ENCODE results near the gene MTFR1L. TPM values are rescaled to one million over a fixed set of nuclear protein-coding genes. Genes with fewer than 3 reads are reported as not detected.

Gene MTFR1L
- polyA plus RNA-seq, 1 donor (not counting 4 experiments of a cell fraction or from before 2014, with no cell fraction given), result 31.6 TPM

DNA sequence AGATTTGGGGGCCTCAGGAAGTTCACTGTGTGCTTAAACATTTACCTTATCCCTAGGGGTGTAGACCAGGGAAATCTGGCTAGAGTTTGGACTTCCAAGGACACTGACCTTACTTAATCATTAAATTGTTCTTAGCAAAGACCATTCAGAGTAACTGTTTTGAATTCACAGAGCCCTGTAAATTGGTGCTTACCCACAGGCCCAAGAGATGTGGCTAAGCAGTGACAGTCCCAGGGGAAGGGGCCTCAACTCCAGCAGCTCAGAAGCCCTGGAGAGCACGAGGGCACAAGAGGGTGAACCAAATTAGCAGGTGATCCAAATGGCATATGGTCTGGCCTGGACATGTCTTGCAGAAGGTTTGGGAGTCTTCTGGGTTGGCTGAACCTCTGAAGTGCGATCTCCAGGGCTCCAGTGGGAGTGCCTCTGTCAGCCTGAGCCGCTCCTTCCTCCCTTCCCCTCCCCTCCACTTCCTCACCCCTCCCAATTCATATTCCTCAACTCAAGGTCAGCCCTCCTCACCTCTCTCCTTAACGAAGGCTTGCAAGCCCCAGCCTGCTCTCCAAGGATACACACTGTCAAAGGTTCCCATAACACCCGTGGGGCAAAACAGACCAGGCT is 51.4 kb downstream of the MTFR1L start:
- peak overlapping the region; percentile 72 for H3K4me2 ChIP-seq (ENCODE audit: control insufficient read depth, extremely low read depth, insufficient read depth, low read depth, low read length)
- peaks cover 10% of the 10 kb centered on the region for H3K79me2 ChIP-seq (ENCODE audit: control insufficient read depth, insufficient read depth, low read length)
- H3K36me3 ChIP-seq (ENCODE audit: control insufficient read depth in 2 of 2, extremely low read depth in 1 of 2, insufficient read depth in 2 of 2, low read length in 2 of 2), result peaks cover 12% of the 10 kb centered on the region in 2 experiments
- peak overlapping the region; percentile 31 for H2AFZ ChIP-seq (ENCODE audit: control insufficient read depth, low read length)
- no peaks in the 10 kb centered on the region for H4K20me1 ChIP-seq (ENCODE audit: control insufficient read depth, extremely low read depth, insufficient read depth, low read length)
- dilution Hi-C loops (cut with MboI; ENCODE audit: extremely low pct_ligation_motif_present, low sequenced_read_pairs), result no loop called here
- TF ChIP-seq, protein P1, sequence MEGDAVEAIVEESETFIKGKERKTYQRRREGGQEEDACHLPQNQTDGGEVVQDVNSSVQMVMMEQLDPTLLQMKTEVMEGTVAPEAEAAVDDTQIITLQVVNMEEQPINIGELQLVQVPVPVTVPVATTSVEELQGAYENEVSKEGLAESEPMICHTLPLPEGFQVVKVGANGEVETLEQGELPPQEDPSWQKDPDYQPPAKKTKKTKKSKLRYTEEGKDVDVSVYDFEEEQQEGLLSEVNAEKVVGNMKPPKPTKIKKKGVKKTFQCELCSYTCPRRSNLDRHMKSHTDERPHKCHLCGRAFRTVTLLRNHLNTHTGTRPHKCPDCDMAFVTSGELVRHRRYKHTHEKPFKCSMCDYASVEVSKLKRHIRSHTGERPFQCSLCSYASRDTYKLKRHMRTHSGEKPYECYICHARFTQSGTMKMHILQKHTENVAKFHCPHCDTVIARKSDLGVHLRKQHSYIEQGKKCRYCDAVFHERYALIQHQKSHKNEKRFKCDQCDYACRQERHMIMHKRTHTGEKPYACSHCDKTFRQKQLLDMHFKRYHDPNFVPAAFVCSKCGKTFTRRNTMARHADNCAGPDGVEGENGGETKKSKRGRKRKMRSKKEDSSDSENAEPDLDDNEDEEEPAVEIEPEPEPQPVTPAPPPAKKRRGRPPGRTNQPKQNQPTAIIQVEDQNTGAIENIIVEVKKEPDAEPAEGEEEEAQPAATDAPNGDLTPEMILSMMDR (optimal IDR thresholded peaks at IDR 0.05 in 1 of 3, IDR thresholded peaks at IDR 0.05 in 1 of 3, conservative IDR thresholded peaks at IDR 0.05 in 1 of 3; ENCODE audit: extremely low read depth in 1 of 3, insufficient read depth in 2 of 3, low read length in 3 of 3), result no peak
- no peak for TF ChIP-seq EZH2 (IDR thresholded peaks at IDR 0.05; ENCODE audit: low read length)
- H3K27me3 ChIP-seq (ENCODE audit: control insufficient read depth, extremely low read depth, insufficient read depth, low read length), result no peaks in the 10 kb centered on the region
- peaks cover 44% of the 10 kb centered on the region for H3K4me1 ChIP-seq (ENCODE audit: control insufficient read depth, extremely low read depth, insufficient read depth, low read length)
- no peak for DNase-seq (ENCODE audit: low read depth, low spot score)
- no peaks in the 10 kb centered on the region for H3K9me1 ChIP-seq (ENCODE audit: control insufficient read depth, extremely low read depth, insufficient read depth, low read length)
- peak overlapping the region; percentile 31 for H3K9ac ChIP-seq (ENCODE audit: control insufficient read depth, extremely low read depth, insufficient read depth, low read length)
- peak; percentile 53 for FAIRE-seq
- H3K4me3 ChIP-seq (ENCODE audit: control insufficient read depth in 2 of 3, extremely low read depth in 1 of 3, insufficient read depth in 2 of 3, low read depth in 1 of 3, low read length in 3 of 3), result peak overlapping the region in 1 of 3 experiments; percentile 31
- H3K9me3 ChIP-seq (ENCODE audit: control insufficient read depth, low read depth, low read length), result no peaks in the 10 kb centered on the region
- H3K27ac ChIP-seq (ENCODE audit: control insufficient read depth, insufficient read depth, low read length), result peak overlapping the region; percentile 47

DNA sequence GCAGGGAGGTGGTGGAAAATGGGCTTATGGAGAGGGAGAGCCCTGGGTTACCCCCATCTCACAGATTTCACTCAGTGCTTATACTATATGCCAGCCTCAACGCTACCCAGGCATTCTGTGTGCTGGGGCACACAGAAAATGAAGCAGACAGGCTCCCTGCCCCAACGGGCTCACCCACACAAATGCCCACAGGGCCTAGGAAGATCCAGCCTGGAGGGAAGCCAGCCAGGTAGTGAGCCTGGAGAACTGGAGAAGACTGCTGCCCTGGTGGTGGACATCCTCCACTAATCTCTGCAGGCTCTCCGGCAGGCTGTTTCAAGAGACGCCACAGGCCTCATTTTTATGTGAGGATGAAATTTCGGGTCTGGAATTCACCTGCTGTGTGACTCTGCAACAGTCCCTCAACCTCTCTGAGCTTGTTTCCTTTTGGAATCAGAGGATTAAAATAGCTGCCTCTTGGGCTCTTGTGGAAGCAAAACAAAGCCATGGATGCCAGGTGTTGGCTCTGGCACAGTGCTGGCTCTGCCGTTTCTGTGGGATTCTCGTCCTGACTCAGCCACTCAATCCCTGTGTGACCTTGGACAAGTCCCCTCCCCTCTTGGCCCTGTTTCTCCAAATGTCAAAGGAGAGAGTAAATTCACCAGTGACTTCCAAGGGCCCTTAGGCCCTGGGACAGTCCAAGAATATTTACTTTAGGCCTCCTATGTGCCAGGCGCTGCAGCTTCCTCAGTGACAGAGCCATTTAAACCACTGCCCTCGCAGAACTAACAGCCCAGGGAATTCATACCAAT is 52.1 kb downstream of the MTFR1L start:
- H3K4me3 ChIP-seq (ENCODE audit: control insufficient read depth in 2 of 3, extremely low read depth in 1 of 3, insufficient read depth in 2 of 3, low read depth in 1 of 3, low read length in 3 of 3), result peak overlapping the region in 1 of 3 experiments; percentile 21
- TF ChIP-seq EZH2 (IDR thresholded peaks at IDR 0.05; ENCODE audit: low read length), result no peak
- TF ChIP-seq, protein P1 (optimal IDR thresholded peaks at IDR 0.05 in 1 of 3, IDR thresholded peaks at IDR 0.05 in 1 of 3, conservative IDR thresholded peaks at IDR 0.05 in 1 of 3; ENCODE audit: extremely low read depth in 1 of 3, insufficient read depth in 2 of 3, low read length in 3 of 3), result no peak
- peak overlapping the region; percentile 24 for H3K9ac ChIP-seq (ENCODE audit: control insufficient read depth, extremely low read depth, insufficient read depth, low read length)
- H3K9me1 ChIP-seq (ENCODE audit: control insufficient read depth, extremely low read depth, insufficient read depth, low read length), result no peaks in the 10 kb centered on the region
- no peaks in the 10 kb centered on the region for H4K20me1 ChIP-seq (ENCODE audit: control insufficient read depth, extremely low read depth, insufficient read depth, low read length)
- peak overlapping the region; percentile 72 for H3K4me2 ChIP-seq (ENCODE audit: control insufficient read depth, extremely low read depth, insufficient read depth, low read depth, low read length)
- no peaks in the 10 kb centered on the region for H3K9me3 ChIP-seq (ENCODE audit: control insufficient read depth, low read depth, low read length)
- DNase-seq (ENCODE audit: low read depth, low spot score), result no peak
- peaks cover 12% of the 10 kb centered on the region in 2 experiments for H3K36me3 ChIP-seq (ENCODE audit: control insufficient read depth in 2 of 2, extremely low read depth in 1 of 2, insufficient read depth in 2 of 2, low read length in 2 of 2)
- H3K27ac ChIP-seq (ENCODE audit: control insufficient read depth, insufficient read depth, low read length), result peak overlapping the region; percentile 39
- peaks cover 10% of the 10 kb centered on the region for H3K79me2 ChIP-seq (ENCODE audit: control insufficient read depth, insufficient read depth, low read length)
- peaks cover 48% of the 10 kb centered on the region for H3K4me1 ChIP-seq (ENCODE audit: control insufficient read depth, extremely low read depth, insufficient read depth, low read length)
- dilution Hi-C loops (cut with MboI; ENCODE audit: extremely low pct_ligation_motif_present, low sequenced_read_pairs), result no loop called here
- no peak overlapping the region for H2AFZ ChIP-seq (ENCODE audit: control insufficient read depth, low read length)
- no peaks in the 10 kb centered on the region for H3K27me3 ChIP-seq (ENCODE audit: control insufficient read depth, extremely low read depth, insufficient read depth, low read length)
- FAIRE-seq, result peak; percentile 36
